GM18520 (cell line): ENCODE data around the gene DUXB.

Source experiments
- ATAC-seq: cut with Tn5 transposase; IDR thresholded peaks from one replicate; pipeline ENCODE4 v1.9.1; 2021; ENCODE audit not compliant: unreplicated experiment

DUXB gene

GRCh38 chr16:75701361-75701760 is at the start of gene DUXB:
Gene DUXB, minus strand, starts transcription at chr16:75701461. Its CDS starts 43 bp downstream, at chr16:75701418.
- no peak for ATAC-seq

DNA sequence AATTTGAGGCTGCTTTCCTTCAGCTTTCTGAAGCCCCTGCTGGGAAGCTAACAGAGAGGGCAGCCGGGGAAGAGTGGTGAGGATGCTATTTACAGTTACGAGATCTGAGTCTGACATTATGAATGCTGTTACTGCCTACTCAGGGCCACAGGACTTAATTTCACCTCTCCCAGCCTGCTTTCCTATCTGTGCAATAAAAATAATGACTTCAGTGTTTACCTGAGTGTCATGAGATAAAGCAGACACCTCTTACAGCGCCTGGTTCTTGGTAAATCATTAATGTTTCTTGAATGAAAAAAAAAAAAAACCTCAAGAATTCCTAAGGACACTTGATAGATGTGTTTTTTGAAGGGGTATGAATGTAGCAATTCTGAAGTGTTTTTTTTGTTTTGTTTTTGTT is 49.3 kb upstream of the DUXB start:
- ATAC-seq = no peak

DNA sequence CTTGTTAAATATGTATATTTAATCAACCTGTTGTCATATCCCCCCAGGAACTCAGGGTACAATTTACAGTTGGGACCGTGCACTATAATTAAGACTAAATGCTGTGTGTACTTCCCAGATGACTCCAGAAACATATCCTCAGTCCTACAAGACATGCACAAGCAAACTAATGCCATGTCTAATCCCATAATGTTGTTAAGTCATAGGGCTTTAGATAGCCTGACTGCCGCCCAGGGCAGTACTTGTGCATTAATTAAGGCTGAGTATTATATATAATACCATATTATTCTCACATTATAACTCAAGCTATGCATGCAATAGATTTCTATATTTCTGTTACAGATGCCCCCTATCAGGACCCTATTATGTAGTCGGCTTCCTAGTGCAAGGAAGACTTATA is 45.1 kb upstream of the DUXB start:
- ATAC-seq = no peak

- ATAC-seq = no peak
Measured at GRCh38 chr16:75745823-75746222, 44.6 kb upstream of the DUXB start.

DNA sequence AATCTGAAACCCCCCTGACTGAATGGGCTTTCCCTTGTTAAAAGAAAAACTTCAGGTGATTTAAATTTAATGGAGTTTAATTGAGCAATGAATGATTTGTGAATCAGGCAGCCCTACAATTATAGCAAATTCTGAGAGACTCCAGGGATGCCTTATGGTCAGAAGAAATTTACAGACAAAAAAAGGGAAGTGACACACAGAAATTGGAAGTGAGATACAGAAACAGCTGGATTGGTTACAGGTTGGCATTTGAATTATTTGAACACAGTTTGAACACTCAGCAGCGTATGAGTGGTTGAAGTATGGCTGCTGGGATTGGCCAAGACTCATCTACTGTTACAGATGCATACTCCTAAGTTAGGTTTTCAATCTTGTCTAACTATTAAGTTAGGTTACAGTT is 44.0 kb upstream of the DUXB start:
- ATAC-seq = no peak

- ATAC-seq = no peak
Measured at GRCh38 chr16:75742424-75743047, 41.3 kb upstream of the DUXB start.

GRCh38 chr16:75733305-75734211 is 32.3 kb upstream of the DUXB start:
- ATAC-seq = no peak

DNA sequence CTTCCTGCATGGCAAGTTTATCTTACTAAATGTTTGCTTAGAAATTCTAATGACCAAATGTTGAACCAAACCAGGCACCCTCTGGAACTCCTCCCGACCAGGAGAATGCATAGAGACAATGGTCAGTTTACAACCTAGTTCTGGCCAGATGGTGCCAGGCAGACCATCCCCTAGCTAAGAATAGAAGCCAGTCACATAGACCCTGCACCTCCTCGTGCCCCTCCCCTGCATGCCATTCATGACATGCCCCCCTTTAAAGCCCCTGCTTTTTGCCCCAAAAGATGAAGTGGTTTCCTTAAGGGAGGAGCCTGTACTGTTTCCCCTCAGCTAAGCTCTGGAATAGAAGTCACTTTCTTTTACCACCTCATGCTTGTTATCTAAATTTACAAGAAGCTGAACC is 31.6 kb upstream of the DUXB start:
- no peak for ATAC-seq

- no peak for ATAC-seq
Measured at GRCh38 chr16:75727221-75727620, 26.0 kb upstream of the DUXB start.

DNA sequence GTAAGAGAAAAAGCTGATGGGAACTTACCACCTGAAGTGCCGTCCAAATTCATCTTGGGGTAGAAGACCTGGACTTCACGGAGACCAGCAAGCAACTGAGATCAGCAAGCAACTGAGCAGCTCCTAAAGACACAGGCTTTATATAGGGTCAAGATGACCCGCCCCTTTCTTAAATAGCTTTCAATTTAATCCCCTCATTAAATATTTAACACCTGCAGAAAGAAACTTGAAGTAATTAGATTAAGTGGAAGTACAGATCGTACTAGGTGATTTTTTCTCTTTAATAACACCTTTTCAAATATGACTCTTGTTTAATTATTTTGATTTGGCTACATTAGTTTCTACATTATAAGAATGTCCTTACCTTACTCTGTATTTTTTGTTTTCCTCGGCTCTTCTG is 25.1 kb upstream of the DUXB start, which contains the start of gene CPHXL:
TSS of gene CPHXL (minus strand) at position 101 of the 400 bp plus-strand sequence. CDS start at position 53, 48 bp downstream.
- no peak for ATAC-seq

DNA sequence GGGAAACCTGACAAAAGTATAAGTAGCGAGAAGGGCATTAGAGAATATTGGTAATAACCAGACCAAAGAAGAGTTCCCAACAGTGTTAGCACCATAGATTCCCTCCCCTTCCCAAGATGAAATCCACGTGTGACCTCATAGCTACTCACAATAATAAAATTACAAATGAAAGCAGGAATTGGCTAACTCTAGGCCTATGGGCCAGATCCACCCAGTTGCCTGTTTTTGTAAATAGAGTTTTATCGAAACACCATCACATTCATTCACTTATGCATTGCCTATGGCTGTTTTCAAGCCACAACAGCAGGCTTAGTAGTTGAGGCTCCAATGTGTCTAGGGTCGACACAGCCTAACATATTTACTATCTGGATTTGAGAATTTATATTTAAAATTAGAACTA is 17.2 kb upstream of the DUXB start:
- ATAC-seq = no peak

DNA sequence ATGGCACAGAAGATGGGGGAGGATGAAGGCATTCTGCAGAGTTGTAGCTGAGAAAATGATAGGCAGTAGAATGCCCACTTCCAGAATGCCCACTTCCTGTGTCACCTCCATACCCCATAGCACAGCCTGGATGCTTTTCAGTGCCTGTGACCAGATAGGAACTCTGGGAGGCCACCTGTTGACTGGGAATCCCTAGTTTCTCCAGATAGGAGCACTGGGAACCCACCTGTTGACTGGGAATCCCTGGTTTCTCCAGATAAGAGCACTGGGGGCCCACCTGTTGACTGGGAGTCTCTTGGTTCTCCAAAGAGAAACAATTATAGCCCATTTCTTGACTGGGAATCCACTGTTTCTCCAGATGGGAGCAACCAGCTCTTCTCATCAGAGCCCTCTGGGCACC is 13.4 kb upstream of the DUXB start:
- no peak for ATAC-seq

DNA sequence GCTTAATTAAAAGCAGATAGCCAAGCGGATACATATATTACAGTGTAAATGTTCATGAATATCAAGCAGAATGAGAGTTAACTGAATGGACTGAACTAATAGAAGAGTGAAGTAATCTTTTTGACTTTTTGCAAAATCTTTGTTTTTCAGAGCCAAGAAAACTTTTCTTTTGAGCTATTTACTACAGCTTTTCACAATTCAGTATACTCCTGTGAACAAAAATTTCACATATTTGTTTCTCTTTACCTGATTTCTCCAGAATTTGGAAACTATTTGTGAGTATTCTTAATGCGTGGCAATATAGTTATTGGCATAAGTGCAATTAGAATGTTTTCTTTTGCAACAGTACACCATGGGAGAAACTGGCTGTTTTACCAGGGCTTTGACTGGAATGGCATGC is 9.1 kb upstream of the DUXB start:
- ATAC-seq = no peak

DNA sequence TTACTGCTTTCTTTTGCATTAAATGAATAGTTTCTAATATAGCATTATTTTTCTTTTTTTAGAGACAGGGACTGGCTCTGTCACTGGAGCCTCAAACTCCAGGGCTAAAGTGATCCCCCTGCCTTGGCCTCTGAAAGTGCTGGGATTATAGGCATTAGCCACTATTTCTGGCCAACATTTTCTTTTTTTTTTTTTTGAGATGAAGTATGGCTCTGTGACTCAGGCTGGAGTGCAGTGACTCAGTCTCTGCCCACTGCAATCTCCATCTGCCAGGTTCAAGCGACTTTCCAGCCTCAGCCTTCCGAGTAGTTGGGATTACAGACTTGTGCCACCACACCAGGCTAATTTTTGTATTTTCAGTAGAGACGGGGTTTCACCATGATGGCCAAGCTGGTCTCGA is 2.0 kb upstream of the DUXB start:
- no peak for ATAC-seq

DNA sequence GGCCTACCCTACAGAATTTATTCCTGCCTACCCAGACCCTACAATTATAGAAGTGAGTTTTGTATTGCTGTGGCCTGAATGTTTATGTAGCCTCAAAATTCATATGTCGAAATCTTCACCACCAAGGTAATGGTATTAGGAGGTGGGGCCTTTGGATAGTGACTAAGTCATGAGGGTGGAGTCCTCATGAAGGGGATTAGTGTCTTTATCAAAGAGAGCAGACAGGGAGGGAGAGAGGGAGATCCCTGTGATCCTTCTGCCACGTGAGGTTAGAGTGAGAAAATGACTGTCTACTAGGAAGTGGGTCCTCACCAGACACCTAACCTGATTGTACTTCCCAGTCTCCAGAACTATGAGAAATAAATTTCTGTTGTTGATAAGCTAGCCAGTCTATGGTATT is 981 bp upstream of the DUXB start:
- ATAC-seq = no peak

DNA sequence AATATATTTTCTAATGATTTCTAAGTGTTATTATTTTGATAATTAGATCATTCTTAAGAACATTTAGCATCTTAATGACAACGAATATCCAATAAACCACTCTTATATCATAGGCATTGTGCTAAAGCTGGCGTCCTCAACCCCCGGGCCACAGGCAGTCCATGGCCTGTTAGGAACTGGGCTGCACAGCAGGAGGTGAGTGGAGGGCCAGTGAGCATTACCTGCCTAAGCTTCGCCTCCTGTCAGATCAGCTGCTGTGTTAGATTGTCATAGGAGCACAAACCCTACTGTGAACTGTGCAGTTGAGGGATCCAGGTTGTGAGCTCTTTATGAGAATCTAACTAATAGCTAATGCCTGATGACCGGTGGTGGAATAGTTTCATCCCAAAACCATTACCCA is 3.7 kb downstream of the DUXB start:
- no peak for ATAC-seq

GRCh38 chr16:75695708-75696107 is 5.6 kb downstream of the DUXB start:
- ATAC-seq = no peak

DNA sequence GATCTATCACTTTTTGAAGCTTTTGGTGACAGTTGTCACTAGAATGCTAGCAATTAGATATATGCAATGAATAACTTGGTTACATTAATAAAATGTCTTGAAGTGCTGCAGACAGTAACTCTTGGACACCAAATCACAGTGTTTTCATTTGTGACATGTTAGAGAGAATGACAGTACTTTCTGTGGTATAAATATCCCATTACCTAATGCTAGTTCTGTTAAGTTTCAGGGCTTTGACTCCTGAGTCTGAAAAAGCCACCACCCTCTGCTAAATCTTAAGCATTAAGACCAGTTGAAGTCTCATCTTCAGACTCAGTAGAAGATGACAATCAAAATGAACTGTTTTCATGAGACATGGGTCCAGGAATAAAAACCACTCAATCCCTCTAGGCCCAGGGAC is 13.9 kb downstream of the DUXB start:
- no peak for ATAC-seq

- ATAC-seq = no peak
Measured at GRCh38 chr16:75682308-75682707, 19.0 kb downstream of the DUXB start.

GRCh38 chr16:75679366-75679765 is 21.9 kb downstream of the DUXB start:
- no peak for ATAC-seq

GRCh38 chr16:75676909-75677308 is 24.4 kb downstream of the DUXB start, which contains the start of gene CPHXL2:
Gene CPHXL2, minus strand, starts transcription at chr16:75677009. Its CDS starts 10 bp downstream, at chr16:75676999.
- no peak for ATAC-seq

GRCh38 chr16:75667503-75667902 is 33.8 kb downstream of the DUXB start:
- ATAC-seq = no peak
